Caco-2 (cell line): Measurements from ENCODE around the gene SERTAD2. TPM values are rescaled to one million over a fixed set of nuclear protein-coding genes. Genes with fewer than 3 reads are reported as not detected.

ENCODE experiments used
- BruUV-seq: library from RNA; stranded (reverse); fragments of 400-500 nt; replicated peaks from 2 replicates; lab custom pipeline; 2021; lab: Mats Ljungman, UMichigan
- CTCF ChIA-PET: fragments of 300-600 bp; sonication (Branson Sonifier 250); formaldehyde crosslinking; loops from one replicate; lab custom pipeline; 2022; ENCODE audit warnings: antibody characterized with exemption; lab: Charles Lee
- POLR2A ChIA-PET: fragments of 300-600 bp; sonication (Branson Sonifier 250); formaldehyde crosslinking; loops from one replicate; lab custom pipeline; 2022; ENCODE audit warnings: antibody characterized with exemption; lab: Charles Lee
- DNase-seq, 2 experiments: peaks; one replicate each; pipeline versions ENCODE4 v3.0.0 to v3.0.0-alpha.2; 2020 to 2022
- H3K27me3 ChIP-seq: replicated peaks from 2 replicates; pipeline ENCODE4 v1.6.0; 2011; ENCODE audit warnings: low read length; ENCODE audit not compliant: control insufficient read depth, insufficient read depth
- H3K36me3 ChIP-seq: 2 replicates; pipeline ENCODE4 v1.5.1; 2011; ENCODE audit warnings: low read length; ENCODE audit not compliant: control insufficient read depth, insufficient read depth
- H3K4me1 ChIP-seq: fragments of 250-450 bp; sonication (Bioruptor Pico); 2 replicates; pipeline ENCODE4 v1.5.1; 2020; ENCODE audit warnings: mild to moderate bottlenecking
- H3K4me3 ChIP-seq: 2 replicates; pipeline ENCODE4 v1.5.1; 2011; ENCODE audit warnings: low read depth, mild to moderate bottlenecking, control low read depth, low read length
- H3K9me3 ChIP-seq: fragments of 250-450 bp; sonication (Bioruptor Pico); 2 replicates; pipeline ENCODE4 v1.5.1; 2020; ENCODE audit warnings: mild to moderate bottlenecking, moderate library complexity
- H3K27ac Mint-ChIP-seq: one replicate; pipeline ENCODE4 v1.8.0; 2022; ENCODE audit warnings: mixed read lengths; ENCODE audit not compliant: unreplicated experiment
- H3K27me3 Mint-ChIP-seq: one replicate; pipeline ENCODE4 v1.8.0; 2022; ENCODE audit warnings: mixed read lengths; ENCODE audit not compliant: insufficient read depth, unreplicated experiment
- H3K36me3 Mint-ChIP-seq: one replicate; pipeline ENCODE4 v1.8.0; 2022; ENCODE audit warnings: mild to moderate bottlenecking, mixed read lengths; ENCODE audit not compliant: insufficient read depth, unreplicated experiment
- H3K4me1 Mint-ChIP-seq: one replicate; pipeline ENCODE4 v1.8.0; 2022; ENCODE audit warnings: low read depth, mixed read lengths; ENCODE audit not compliant: unreplicated experiment
- H3K4me3 Mint-ChIP-seq: one replicate; pipeline ENCODE4 v1.8.0; 2022; ENCODE audit warnings: mild to moderate bottlenecking, moderate library complexity, mixed read lengths; ENCODE audit not compliant: unreplicated experiment
- H3K9me3 Mint-ChIP-seq: one replicate; pipeline ENCODE4 v1.8.0; 2022; ENCODE audit warnings: mixed read lengths; ENCODE audit not compliant: unreplicated experiment
- CTCF ChIP-seq, 2 experiments: fragments of 200-600 bp in 1 of 2; IDR thresholded peaks; 1 replicate in 1 of 2; 2 replicates in 1 of 2; pipeline versions ENCODE4 v1.5.1 to v1.8.0; 2011 to 2022; ENCODE audit warnings: antibody characterized with exemption in 1 of 2, control low read depth in 1 of 2, inconsistent platforms in 1 of 2, low read depth in 1 of 2, low read length in 1 of 2, mild to moderate bottlenecking in 1 of 2, moderate library complexity in 1 of 2; ENCODE audit not compliant: insufficient read depth in 1 of 2, severe bottlenecking in 1 of 2, unreplicated experiment in 1 of 2
- intact Hi-C: fragments of 100-400 bp; cut with micrococcal nuclease; formaldehyde crosslinking; loops from one replicate; pipeline ENCODE4 v1.10.0; 2022; ENCODE audit not compliant: unreplicated experiment
- total RNA-seq: library from RNA; stranded (reverse); gene quantifications from 2 replicates; pipeline ENCODE4 v1.2.3, GENCODE V29; 2022

The SERTAD2 gene
- total RNA-seq, 1 experiment from 2014 or later: 25.8 TPM

GRCh38 chr2:64644458-64645382 is 9.0 kb downstream of the SERTAD2 start:
- Mint-ChIP-seq H3K4me3 (peak overlapping the region; percentile 70), H3K36me3 (peaks cover 24% of the 10 kb centered on the region), H3K9me3 (no peaks in the 10 kb centered on the region), H3K27ac (peak overlapping the region; percentile 92), H3K4me1 (peaks cover 57% of the 10 kb centered on the region), H3K27me3 (no peaks in the 10 kb centered on the region)
- CTCF ChIA-PET: interaction anchor here (0.6 to 3.2 kb wide), 5 partner anchors 9 to 148 kb away, joined by 3 to 25 read pairs (median 5); partner anchors contain the start of gene SERTAD2
- TSS peak; percentile 49 for BruUV-seq
- peaks cover 74% of the 10 kb centered on the region for H3K4me1 ChIP-seq
- intact Hi-C loops: loop anchor here (2.0 kb wide), 1 partner anchor 50 kb away; no protein-coding TSS in a partner anchor
- H3K27me3 ChIP-seq: no peaks in the 10 kb centered on the region
- peak in 1 of 2 experiments; percentile 65 for DNase-seq
- no peak for TF ChIP-seq CTCF (IDR thresholded peaks at IDR 0.05; ENCODE audit: insufficient read depth in 1 of 2, low read depth in 1 of 2, low read length in 1 of 2, severe bottlenecking in 1 of 2, unreplicated experiment in 1 of 2)
- POLR2A ChIA-PET: interaction anchor here (0.6 to 2.8 kb wide), 2 partner anchors 10 to 195 kb away, joined by 4 to 15 read pairs; partner anchors contain the start of gene SERTAD2
- no peaks in the 10 kb centered on the region for H3K9me3 ChIP-seq
- H3K36me3 ChIP-seq: 0 out of 2 replicates have a peak, but pooled peaks cover 1% of the 10 kb centered on the region
- peak overlapping the region; percentile 24 for H3K4me3 ChIP-seq

GRCh38 chr2:64643838-64644457 is 9.8 kb downstream of the SERTAD2 start:
- H3K9me3 ChIP-seq: no peaks in the 10 kb centered on the region
- H3K27me3 Mint-ChIP-seq: no peaks in the 10 kb centered on the region
- intact Hi-C loops: loop anchor here (2.0 kb wide), 1 partner anchor 49 kb away; no protein-coding TSS in a partner anchor
- H3K4me1 Mint-ChIP-seq: peaks cover 52% of the 10 kb centered on the region
- H3K4me3 ChIP-seq: no peak overlapping the region
- no peaks in the 10 kb centered on the region for H3K9me3 Mint-ChIP-seq
- 0 out of 2 replicates have a peak, but pooled peaks cover 1% of the 10 kb centered on the region for H3K36me3 ChIP-seq
- ChIA-PET POLR2A (interaction anchor here (2.8 kb wide), 1 partner anchor 11 kb away, joined by 15 read pairs; the partner anchor contains the start of gene SERTAD2), CTCF (interaction anchor here (0.7 to 3.2 kb wide), 4 partner anchors 9 to 177 kb away, joined by 3 to 25 read pairs (median 6); partner anchors contain the start of gene SERTAD2)
- H3K27ac Mint-ChIP-seq: peak overlapping the region; percentile 92
- H3K4me3 Mint-ChIP-seq: peak overlapping the region; percentile 70
- no peak for TF ChIP-seq CTCF (IDR thresholded peaks at IDR 0.05; ENCODE audit: insufficient read depth in 1 of 2, low read depth in 1 of 2, low read length in 1 of 2, severe bottlenecking in 1 of 2, unreplicated experiment in 1 of 2)
- no TSS peak for BruUV-seq
- no peaks in the 10 kb centered on the region for H3K27me3 ChIP-seq
- H3K4me1 ChIP-seq: peaks cover 68% of the 10 kb centered on the region
- no peak for DNase-seq
- peaks cover 23% of the 10 kb centered on the region for H3K36me3 Mint-ChIP-seq

- H3K27me3 Mint-ChIP-seq: no peaks in the 10 kb centered on the region
- peak overlapping the region; percentile 30 for H3K27ac Mint-ChIP-seq
- peaks cover 39% of the 10 kb centered on the region for H3K4me1 Mint-ChIP-seq
- H3K36me3 Mint-ChIP-seq: peaks cover 26% of the 10 kb centered on the region
- intact Hi-C loops: no loop called here
- no peak for TF ChIP-seq CTCF (IDR thresholded peaks at IDR 0.05; ENCODE audit: insufficient read depth in 1 of 2, low read depth in 1 of 2, low read length in 1 of 2, severe bottlenecking in 1 of 2, unreplicated experiment in 1 of 2)
- Histone ChIP-seq H3K27me3 (no peaks in the 10 kb centered on the region), H3K4me1 (peaks cover 46% of the 10 kb centered on the region), H3K9me3 (no peaks in the 10 kb centered on the region), H3K36me3 (peaks cover 2% of the 10 kb centered on the region; the same call in 1 of the 2 replicates), H3K4me3 (no peak overlapping the region)
- no TSS peak for BruUV-seq
- no peak for DNase-seq
- CTCF ChIA-PET: no interaction called here
- POLR2A ChIA-PET: no interaction called here
- no peaks in the 10 kb centered on the region for H3K9me3 Mint-ChIP-seq
- no peak overlapping the region for H3K4me3 Mint-ChIP-seq
These were observed 12.1 kb downstream of the SERTAD2 start for GRCh38 chr2:64641599-64641998.
